Measurements from ENCODE around the gene STC2.

GRCh38 chr5:173300389-173301047 lies 27.7 kb downstream of the STC2 start:
- no peak for TF ChIP-seq CTCF (IDR thresholded peaks at IDR 0.05)
- TF ChIP-seq POLR2A (IDR thresholded peaks at IDR 0.05), result no peak
